Kidney epithelial cell (primary cell): ENCODE measurements around the gene CLPTM1L. TPM values are rescaled to one million over a fixed set of nuclear protein-coding genes. Genes with fewer than 3 reads are reported as not detected.
"Not testable (repeated sequence)": the region's sequence is repeated elsewhere in the genome, so short reads cannot be mapped to it uniquely, and the experiment has no call there.

ENCODE experiments used
- DNase-seq: peaks from one replicate; pipeline ENCODE4 v3.0.0-alpha.2; 2010; ENCODE audit warnings: low read depth
- H3K27me3 ChIP-seq: 2 replicates; pipeline ENCODE4 v1.6.0; 2011; ENCODE audit warnings: low read length; ENCODE audit not compliant: control insufficient read depth, insufficient read depth
- H3K36me3 ChIP-seq: 2 replicates; pipeline ENCODE4 v1.5.1; 2011; ENCODE audit warnings: low read length; ENCODE audit not compliant: control insufficient read depth, insufficient read depth
- H3K4me3 ChIP-seq: 2 replicates; pipeline ENCODE4 v1.5.1; 2011; ENCODE audit warnings: low read depth, mild to moderate bottlenecking, control low read depth, low read length
- CTCF ChIP-seq: IDR thresholded peaks from 2 replicates; pipeline ENCODE4 v1.5.1; 2011; ENCODE audit warnings: mild to moderate bottlenecking, moderate library complexity, low read length, control low read depth, inconsistent platforms; ENCODE audit not compliant: insufficient read depth, poor library complexity, severe bottlenecking
- total RNA-seq: library from RNA; depleted of rRNA; stranded (reverse); fragments of >200 nt; gene quantifications from 2 replicates; pipeline ENCODE4 v1.2.3, GENCODE V29; 2015

Gene CLPTM1L
- total RNA-seq, 1 donor from 2014 or later: 159 TPM

GRCh38 chr5:1332461-1333001 lies 12.4 kb downstream of the CLPTM1L start:
- no peak overlapping the region for H3K4me3 ChIP-seq
- TF ChIP-seq CTCF: no peak
- DNase-seq: no peak
- H3K36me3 ChIP-seq: peaks cover 1% of the 10 kb centered on the region
- no peaks in the 10 kb centered on the region for H3K27me3 ChIP-seq

- no peak for TF ChIP-seq CTCF
- H3K27me3 ChIP-seq: no peaks in the 10 kb centered on the region
- no peak overlapping the region for H3K4me3 ChIP-seq
- peaks cover 1% of the 10 kb centered on the region for H3K36me3 ChIP-seq
- no peak for DNase-seq
Observed at GRCh38 chr5:1331861-1332405, 13.0 kb downstream of the CLPTM1L start.

GRCh38 chr5:1330847-1331831 lies 13.8 kb downstream of the CLPTM1L start:
- Histone ChIP-seq H3K27me3 (no peaks in the 10 kb centered on the region), H3K36me3 (peaks cover 1% of the 10 kb centered on the region), H3K4me3 (no peak overlapping the region)
- no peak for DNase-seq
- no peak for TF ChIP-seq CTCF

GRCh38 chr5:1330146-1330846 lies 14.6 kb downstream of the CLPTM1L start:
- no peak for TF ChIP-seq CTCF
- Histone ChIP-seq H3K36me3 (no peaks in the 10 kb centered on the region), H3K27me3 (no peaks in the 10 kb centered on the region), H3K4me3 (no peak overlapping the region)
- DNase-seq: no peak

GRCh38 chr5:1329111-1329579 lies 15.8 kb downstream of the CLPTM1L start:
- H3K27me3 ChIP-seq: no peaks in the 10 kb centered on the region
- TF ChIP-seq CTCF: no peak
- no peak overlapping the region for H3K4me3 ChIP-seq
- DNase-seq: no peak
- H3K36me3 ChIP-seq: no peaks in the 10 kb centered on the region

- not testable (repeated sequence) for DNase-seq, H3K36me3 ChIP-seq, H3K27me3 ChIP-seq, H3K4me3 ChIP-seq
Observed at GRCh38 chr5:1328237-1329110, 16.4 kb downstream of the CLPTM1L start.

- DNase-seq, H3K4me3 ChIP-seq, H3K27me3 ChIP-seq, H3K36me3 ChIP-seq: not testable (repeated sequence)
Observed at GRCh38 chr5:1326901-1327756, 17.8 kb downstream of the CLPTM1L start.
